SK-N-SH (cell line): ENCODE measurements around the gene NKG7. TPM values are rescaled to one million over a fixed set of nuclear protein-coding genes. Genes with fewer than 3 reads are reported as not detected.

Experiments used
- CTCF ChIA-PET: fragments of 300-600, 350-600 bp; formaldehyde crosslinking; extraction: SDS; loops from one replicate; lab custom pipeline; 2021; lab: Yijun Ruan, JAX
- POLR2A ChIA-PET: fragments of 350-600 bp; sonication (Branson Sonifier 250); formaldehyde crosslinking; extraction: SDS; loops from one replicate; lab custom pipeline; 2020; ENCODE audit warnings: antibody characterized with exemption, inconsistent platforms; lab: Yijun Ruan, JAX
- DNase-seq: peaks from one replicate; pipeline ENCODE4 v3.0.0; 2012
- H2AFZ ChIP-seq: fragments of 200-600 bp; sonication (generic); 2 replicates; pipeline ENCODE4 v1.8.1; 2016; ENCODE audit warnings: antibody characterized with exemption, mild to moderate bottlenecking, low read depth
- H3F3A ChIP-seq: fragments of 200-600 bp; sonication (generic); replicated peaks from 2 replicates; pipeline ENCODE3; 2016; ENCODE audit warnings: antibody characterized with exemption, mild to moderate bottlenecking; ENCODE audit not compliant: insufficient read depth
- H3K27ac ChIP-seq, 2 experiments: fragments of 200-500 bp in 1 of 2; fragments of 200-600 bp in 1 of 2; sonication (Bioruptor generic) in 1 of 2; sonication (generic), shearing (Covaris generic) in 1 of 2; 2 replicates each; pipeline versions ENCODE4 v1.5.1 to v1.6.1; 2014 to 2016; ENCODE audit warnings: low read depth in 2 of 2, inconsistent platforms in 1 of 2, low read length in 1 of 2, mild to moderate bottlenecking in 1 of 2, mixed read lengths in 1 of 2
- H3K27me3 ChIP-seq: fragments of 200-600 bp; sonication (generic), shearing (Covaris generic); 2 replicates; pipeline ENCODE4 v1.6.1; 2016; ENCODE audit warnings: mixed run types; ENCODE audit not compliant: insufficient read depth
- H3K36me3 ChIP-seq, 2 experiments: fragments of 200-500 bp in 1 of 2; fragments of 200-600 bp in 1 of 2; sonication (Bioruptor generic) in 1 of 2; sonication (generic) in 1 of 2; replicated peaks in 1 of 2; 2 replicates each; pipeline versions ENCODE3 to v1.5.1; 2014 to 2016; ENCODE audit warnings: low read length in 1 of 2, mild to moderate bottlenecking in 1 of 2; ENCODE audit not compliant: insufficient read depth in 2 of 2, control insufficient read depth in 1 of 2
- H3K4me1 ChIP-seq, 2 experiments: fragments of 200-500 bp in 1 of 2; fragments of 200-600 bp in 1 of 2; sonication (Bioruptor generic) in 1 of 2; sonication (generic), shearing (Covaris generic) in 1 of 2; 2 replicates each; pipeline versions ENCODE4 v1.5.1 to v1.6.1; 2014 to 2016; ENCODE audit warnings: low read depth in 1 of 2, low read length in 1 of 2, mixed run types in 1 of 2; ENCODE audit not compliant: insufficient read depth in 2 of 2, control insufficient read depth in 1 of 2
- H3K4me2 ChIP-seq: fragments of 200-600 bp; sonication (generic), shearing (Covaris generic); 2 replicates; pipeline ENCODE4 v1.6.1; 2017; ENCODE audit warnings: mixed run types
- H3K4me3 ChIP-seq, 2 experiments: fragments of 200-500 bp in 1 of 2; fragments of 200-600 bp in 1 of 2; sonication (Bioruptor generic) in 1 of 2; sonication (generic), shearing (Covaris generic) in 1 of 2; 2 replicates each; pipeline versions ENCODE4 v1.5.1 to v1.8.1; 2014 to 2016; ENCODE audit warnings: low read depth in 2 of 2, inconsistent platforms in 1 of 2, low read length in 1 of 2, mild to moderate bottlenecking in 1 of 2, mixed read lengths in 1 of 2, moderate library complexity in 1 of 2
- H3K79me2 ChIP-seq: fragments of 200-600 bp; sonication (generic); 2 replicates; pipeline ENCODE4 v1.8.1; 2017; ENCODE audit warnings: mild to moderate bottlenecking; ENCODE audit not compliant: insufficient read depth
- H3K9ac ChIP-seq: fragments of 200-600 bp; sonication (generic); 2 replicates; pipeline ENCODE4 v1.6.1; 2017; ENCODE audit warnings: mixed run types
- H3K9me2 ChIP-seq: fragments of 200-600 bp; sonication (generic); 2 replicates; pipeline ENCODE4 v1.6.1; 2017; ENCODE audit warnings: mixed run types
- H3K9me3 ChIP-seq: fragments of 200-600 bp; sonication (generic); 2 replicates; pipeline ENCODE4 v1.6.1; 2017; ENCODE audit warnings: mixed run types, mild to moderate bottlenecking, moderate library complexity
- H4K20me1 ChIP-seq: fragments of 200-600 bp; sonication (generic); 2 replicates; pipeline ENCODE4 v1.6.1; 2017; ENCODE audit warnings: mild to moderate bottlenecking, mixed run types; ENCODE audit not compliant: insufficient read depth
- CHD2 ChIP-seq: fragments of 150-350 bp; IDR thresholded peaks from 2 replicates; pipeline ENCODE4 v1.6.1; 2018; ENCODE audit warnings: low read length; ENCODE audit not compliant: partially characterized antibody
- CTCF ChIP-seq: fragments of 200-600 bp; sonication (generic); IDR thresholded peaks from 2 replicates; pipeline ENCODE4 v1.6.1; 2017; ENCODE audit warnings: antibody characterized with exemption, mild to moderate bottlenecking, moderate library complexity
- ELF1 ChIP-seq: IDR thresholded peaks from 2 replicates; pipeline ENCODE4 v1.4.0; 2012
- EP300 ChIP-seq, 2 experiments: IDR thresholded peaks; 2 replicates each; pipeline versions ENCODE4 v1.4.0 to v1.6.1; 2012; ENCODE audit warnings: borderline replicate concordance in 1 of 2, low read depth in 1 of 2, low read length in 1 of 2
- FOXM1 ChIP-seq: IDR thresholded peaks from 2 replicates; pipeline ENCODE4 v1.4.0; 2012; ENCODE audit warnings: low read depth, mild to moderate bottlenecking
- GATA2 ChIP-seq: sonication (generic); formaldehyde crosslinking; IDR thresholded peaks from 2 replicates; pipeline ENCODE4 v1.5.0; 2020; ENCODE audit warnings: mild to moderate bottlenecking, missing genetic modification reagents
- NFIC ChIP-seq: IDR thresholded peaks from 2 replicates; pipeline ENCODE4 v1.4.0; 2012; ENCODE audit warnings: borderline replicate concordance
- PBX3 ChIP-seq: IDR thresholded peaks from 2 replicates; pipeline ENCODE4; 2012
- RCOR1 ChIP-seq: fragments of 150-350 bp; IDR thresholded peaks from 2 replicates; pipeline ENCODE4 v1.6.1; 2017; ENCODE audit warnings: antibody characterized with exemption, low read length
- TAF1 ChIP-seq: IDR thresholded peaks from 2 replicates; pipeline ENCODE4 v1.6.1; 2012; ENCODE audit warnings: low read depth, mild to moderate bottlenecking, low read length, moderate library complexity, borderline replicate concordance
- TCF12 ChIP-seq: IDR thresholded peaks from 2 replicates; pipeline ENCODE4 v1.4.0; 2012
- WGBS: methylation state at CpG from one replicate; pipeline ENCODE4 v1.1.6; 2017; ENCODE audit warnings: low lambda C conversion rate; 5-methylcytosine and 5-hydroxymethylcytosine counted together
- polyA plus RNA-seq, 3 experiments: library from polyadenylated mRNA; depleted of rRNA; stranded (reverse); fragments of >200 nt; gene quantifications; 2 replicates each; pipeline ENCODE4 v1.2.3, GENCODE V29; 2012
- TF ChIP-seq, protein P1 (sequence below): IDR thresholded peaks from 2 replicates; pipeline ENCODE4 v1.4.0; 2012; ENCODE audit warnings: low read depth
- TF ChIP-seq, protein P2 (sequence below): IDR thresholded peaks from 2 replicates; pipeline ENCODE4 v1.4.0; 2012; ENCODE audit warnings: low read depth, borderline replicate concordance

The NKG7 gene
- polyA plus RNA-seq, 1 of the 3 experiments (the other 2 are of a cell fraction), result not detected

GRCh38 chr19:51364200-51365106 is 8.0 kb downstream of the NKG7 start:
- Histone ChIP-seq H3K27ac (no peak overlapping the region; a peak in 1 of 4 replicates), H3K9ac (no peak overlapping the region), H4K20me1 (no peaks in the 10 kb centered on the region), H2AFZ (no peak overlapping the region), H3K27me3 (no peaks in the 10 kb centered on the region), H3F3A (peaks cover 5% of the 10 kb centered on the region), H3K4me2 (no peak overlapping the region), H3K9me2 (no peaks in the 10 kb centered on the region), H3K9me3 (no peaks in the 10 kb centered on the region), H3K36me3 (no peaks in the 10 kb centered on the region), H3K4me1 (peaks cover 6 to 21% of the 10 kb centered on the region in 2 experiments; a peak in 3 of 4 replicates), H3K79me2 (peaks cover 6% of the 10 kb centered on the region), H3K4me3 (no peak overlapping the region)
- ChIA-PET CTCF (no interaction called here), POLR2A (no interaction called here)
- TF ChIP-seq, protein P1, sequence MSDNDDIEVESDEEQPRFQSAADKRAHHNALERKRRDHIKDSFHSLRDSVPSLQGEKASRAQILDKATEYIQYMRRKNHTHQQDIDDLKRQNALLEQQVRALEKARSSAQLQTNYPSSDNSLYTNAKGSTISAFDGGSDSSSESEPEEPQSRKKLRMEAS, result no peak
- no peak for TF ChIP-seq EP300 (IDR thresholded peaks at IDR 0.05; ENCODE audit: borderline replicate concordance in 1 of 2, low read depth in 1 of 2, low read length in 1 of 2)
- no peak for TF ChIP-seq CHD2
- no peak for TF ChIP-seq NFIC
- no peak for TF ChIP-seq CTCF
- no peak for DNase-seq
- 87% methylated on average over 15 of the region's 15 CpGs for WGBS

DNA sequence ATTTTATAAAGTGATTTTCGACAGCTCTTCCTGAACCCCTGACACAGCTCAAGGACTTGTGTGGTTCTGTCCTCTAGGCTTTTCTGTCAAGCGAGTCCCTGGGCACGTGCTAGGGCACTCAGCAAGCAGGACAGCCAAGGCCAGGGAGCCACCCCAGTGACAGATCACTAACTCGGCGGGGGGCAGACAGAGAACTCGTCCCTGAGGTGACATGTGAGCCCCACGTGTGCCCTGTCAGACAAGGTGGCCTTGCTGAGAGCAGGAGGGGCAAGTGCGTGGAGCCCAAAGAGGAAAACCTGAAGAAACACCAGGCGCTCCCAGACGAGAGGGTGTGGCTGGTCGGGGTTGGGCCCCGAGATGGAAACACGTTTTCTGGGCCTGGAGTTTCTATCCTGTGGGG is 11.2 kb downstream of the NKG7 start:
- POLR2A ChIA-PET, result no interaction called here
- H3K4me1 ChIP-seq, result peaks cover 6 to 14% of the 10 kb centered on the region in 2 experiments; a peak in 3 of 4 replicates
- H3K79me2 ChIP-seq, result peaks cover 6% of the 10 kb centered on the region
- peaks cover 7% of the 10 kb centered on the region for H3F3A ChIP-seq
- no peaks in the 10 kb centered on the region for H4K20me1 ChIP-seq
- H2AFZ ChIP-seq, result no peak overlapping the region
- no peaks in the 10 kb centered on the region for H3K36me3 ChIP-seq
- WGBS, result 93% methylated on average over 13 of the region's 13 CpGs
- no peaks in the 10 kb centered on the region for H3K27me3 ChIP-seq
- no peak for DNase-seq
- H3K27ac ChIP-seq, result no peak overlapping the region
- no peaks in the 10 kb centered on the region for H3K9me3 ChIP-seq
- TF ChIP-seq PBX3 (no peak), FOXM1 (no peak), ELF1 (no peak), TCF12 (no peak), TAF1 (no peak), CHD2 (no peak), GATA2 (CRISPR knock-in tag) (no peak), NFIC (no peak), RCOR1 (no peak)
- TF ChIP-seq, protein P2, sequence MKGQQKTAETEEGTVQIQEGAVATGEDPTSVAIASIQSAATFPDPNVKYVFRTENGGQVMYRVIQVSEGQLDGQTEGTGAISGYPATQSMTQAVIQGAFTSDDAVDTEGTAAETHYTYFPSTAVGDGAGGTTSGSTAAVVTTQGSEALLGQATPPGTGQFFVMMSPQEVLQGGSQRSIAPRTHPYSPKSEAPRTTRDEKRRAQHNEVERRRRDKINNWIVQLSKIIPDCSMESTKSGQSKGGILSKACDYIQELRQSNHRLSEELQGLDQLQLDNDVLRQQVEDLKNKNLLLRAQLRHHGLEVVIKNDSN, result no peak
- CTCF ChIA-PET, result interaction anchor here (1.5 kb wide), 1 partner anchor 36 kb away, joined by 3 read pairs; no protein-coding TSS in a partner anchor
- no peak overlapping the region for H3K4me3 ChIP-seq
- H3K9ac ChIP-seq, result no peak overlapping the region
- H3K9me2 ChIP-seq, result no peaks in the 10 kb centered on the region
- H3K4me2 ChIP-seq, result no peak overlapping the region
